ENCODE measurements around the gene CDC42BPB.
"Not testable (repeated sequence)": the region's sequence is repeated elsewhere in the genome, so short reads cannot be mapped to it uniquely, and the experiment has no call there.

The CDC42BPB gene

DNA sequence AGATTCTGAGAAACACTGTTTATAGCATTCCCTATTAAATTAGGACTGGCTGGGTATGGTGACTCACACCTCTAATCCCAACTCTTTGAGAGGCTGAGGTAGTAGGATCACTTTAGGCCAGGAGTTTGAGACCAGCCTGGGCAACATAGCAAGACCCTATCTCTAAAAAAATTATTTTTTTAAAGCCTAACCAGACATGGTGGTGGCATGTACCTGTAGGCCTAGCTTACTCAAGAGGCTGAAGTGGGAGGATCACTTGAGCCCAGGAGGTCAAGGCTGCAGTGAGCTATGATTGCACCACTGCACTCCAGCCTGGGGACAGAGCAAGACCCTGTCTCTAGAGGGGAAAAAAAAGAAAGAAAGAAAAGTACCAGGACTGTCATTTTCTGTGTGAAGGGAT lies 160.6 kb downstream of the CDC42BPB start:
- not testable (repeated sequence) for DNase-seq

GRCh38 chr14:102893452-102893851 lies 163.9 kb downstream of the CDC42BPB start:
- no peak for DNase-seq

GRCh38 chr14:102892651-102893050 lies 164.7 kb downstream of the CDC42BPB start:
- DNase-seq, result no peak

- no peak for DNase-seq
These were observed 165.8 kb downstream of the CDC42BPB start for GRCh38 chr14:102891556-102891955.

DNA sequence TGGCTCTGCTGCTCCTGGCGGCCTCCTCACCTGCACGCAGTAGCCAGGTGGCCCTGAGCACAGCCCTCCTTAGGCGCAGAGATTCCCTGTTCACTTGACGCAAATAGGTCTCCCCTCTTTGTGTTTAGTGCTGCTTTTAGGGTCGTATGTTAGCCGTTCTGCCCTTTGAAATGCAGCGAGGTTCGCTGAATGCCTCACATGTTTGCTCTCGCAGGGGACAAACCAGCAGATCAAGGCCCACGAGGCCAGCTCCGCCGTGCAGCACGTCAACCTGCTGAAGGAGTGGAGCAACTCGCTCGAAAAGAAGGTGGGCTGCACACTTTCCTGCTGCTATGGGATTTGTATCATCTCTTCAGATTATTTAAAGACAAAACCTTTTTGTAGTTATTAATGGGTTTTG lies 166.2 kb downstream of the CDC42BPB start:
- no peak for DNase-seq

- no peak for DNase-seq
These were observed 167.7 kb downstream of the CDC42BPB start for GRCh38 chr14:102889615-102890014.

DNA sequence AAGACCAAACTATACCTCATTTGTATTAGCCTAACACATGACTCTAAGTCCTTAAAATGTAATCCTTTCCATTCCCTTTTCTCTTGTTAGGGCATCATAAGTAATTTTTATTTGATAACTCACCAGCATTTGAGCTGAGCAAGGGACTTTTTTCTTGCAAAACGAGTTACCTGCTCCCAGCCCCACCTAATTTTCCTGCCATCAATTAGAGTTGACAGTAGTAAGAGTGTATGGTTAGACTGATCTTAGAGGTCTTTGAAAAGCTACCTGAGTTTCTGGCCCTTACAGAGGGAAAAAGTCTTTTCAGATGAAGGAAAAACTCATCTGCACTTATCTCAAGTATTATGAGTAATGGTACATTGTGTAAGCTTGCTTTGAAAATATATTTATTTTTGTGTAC lies 168.6 kb downstream of the CDC42BPB start:
- no peak for DNase-seq

- DNase-seq, result no peak
These were observed 171.5 kb downstream of the CDC42BPB start for GRCh38 chr14:102885737-102886447.

- DNase-seq, result no peak
These were observed 173.8 kb downstream of the CDC42BPB start for GRCh38 chr14:102883554-102883953.

DNA sequence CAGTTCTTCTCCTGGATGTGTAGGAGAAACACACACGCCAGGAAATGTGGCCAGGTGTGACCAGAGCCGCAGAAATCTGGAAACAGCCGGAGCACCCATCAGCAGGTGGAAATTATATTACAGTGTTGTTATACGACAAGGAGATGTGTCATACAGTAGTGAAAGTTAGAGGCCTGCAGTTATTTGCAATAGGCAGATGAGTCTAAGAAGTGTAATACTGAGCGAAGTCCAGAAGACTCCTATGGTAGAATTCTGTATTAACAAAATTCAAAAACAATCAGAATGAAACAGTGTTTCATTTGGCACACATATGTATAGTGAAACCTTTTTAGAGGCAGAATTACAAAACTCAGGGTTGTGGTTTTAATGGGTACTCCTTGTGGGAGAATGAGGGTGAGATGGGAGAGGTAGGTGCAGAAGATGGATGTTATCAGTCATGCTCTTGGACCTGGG lies 174.2 kb downstream of the CDC42BPB start:
- DNase-seq, result no peak
